ENCODE measurements around the gene MRTFA. TPM values are rescaled to one million over a fixed set of nuclear protein-coding genes. Genes with fewer than 3 reads are reported as not detected.

Gene MRTFA
- total and polyA plus RNA-seq, 9 of the 15 experiments (the other 6 are each of a cell fraction or from before 2014, with no cell fraction given), result 0.84 to 21.1 (median 3.7) TPM

DNA sequence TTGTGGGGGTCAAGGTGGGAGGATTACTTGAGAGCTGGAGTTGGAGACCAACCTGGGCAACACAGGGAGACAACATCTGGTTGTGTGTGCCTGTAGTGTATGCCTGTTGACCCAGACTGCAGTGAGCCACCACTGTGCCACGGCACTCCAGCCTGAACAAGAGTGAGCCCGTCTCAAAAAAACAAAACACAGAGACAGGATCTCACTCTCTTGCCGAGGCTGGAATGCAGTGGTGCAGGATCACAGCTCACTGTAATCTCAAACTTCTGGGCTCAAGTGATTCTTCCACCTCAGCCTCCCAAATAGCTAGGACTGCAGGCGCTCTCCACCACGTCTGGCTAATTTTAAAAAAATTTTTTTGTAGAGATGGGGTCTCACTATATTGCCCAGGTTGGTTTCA, 153.6 kb downstream of the MRTFA start (continued):
- TF ChIP-seq, protein P1, sequence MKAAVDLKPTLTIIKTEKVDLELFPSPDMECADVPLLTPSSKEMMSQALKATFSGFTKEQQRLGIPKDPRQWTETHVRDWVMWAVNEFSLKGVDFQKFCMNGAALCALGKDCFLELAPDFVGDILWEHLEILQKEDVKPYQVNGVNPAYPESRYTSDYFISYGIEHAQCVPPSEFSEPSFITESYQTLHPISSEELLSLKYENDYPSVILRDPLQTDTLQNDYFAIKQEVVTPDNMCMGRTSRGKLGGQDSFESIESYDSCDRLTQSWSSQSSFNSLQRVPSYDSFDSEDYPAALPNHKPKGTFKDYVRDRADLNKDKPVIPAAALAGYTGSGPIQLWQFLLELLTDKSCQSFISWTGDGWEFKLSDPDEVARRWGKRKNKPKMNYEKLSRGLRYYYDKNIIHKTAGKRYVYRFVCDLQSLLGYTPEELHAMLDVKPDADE (conservative IDR thresholded peaks at IDR 0.05; ENCODE audit: control insufficient read depth, low read depth, low read length), result no peak
- TF ChIP-seq SRF (CRISPR knock-in tag; IDR thresholded peaks at IDR 0.05), result no peak

DNA sequence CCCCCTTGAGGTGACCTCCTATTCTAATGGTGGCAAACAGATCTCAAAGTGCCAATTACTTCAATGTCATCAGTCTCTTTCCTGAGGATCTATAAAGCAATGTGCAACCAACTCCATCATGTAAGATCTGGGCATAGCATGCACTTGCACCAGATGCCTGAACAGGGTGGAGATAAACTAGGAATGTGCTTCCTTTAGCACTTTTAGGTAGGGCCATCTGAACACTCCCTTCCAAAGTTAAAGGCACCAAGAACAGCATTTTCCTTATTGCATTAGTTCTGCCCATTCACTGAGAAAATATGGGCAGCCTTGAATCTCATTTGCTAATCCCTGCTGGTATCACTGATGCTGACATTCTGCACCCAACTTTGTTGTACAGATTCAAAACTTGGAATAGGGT, 154.1 kb downstream of the MRTFA start:
- Histone ChIP-seq H3K9ac (ENCODE audit: insufficient read depth in 1 of 2, low read depth in 2 of 2, low read length in 2 of 2) (no peak overlapping the region), H3K27ac (ENCODE audit: extremely low read depth, low read depth, low read length) (no peak overlapping the region), H3K79me2 (ENCODE audit: control insufficient read depth, insufficient read depth, low read length) (no peaks in the 10 kb centered on the region), H3K36me3 (ENCODE audit: control insufficient read depth, insufficient read depth, low read length) (no peaks in the 10 kb centered on the region), H3K9me1 (ENCODE audit: control insufficient read depth, insufficient read depth, low read length) (no peaks in the 10 kb centered on the region), H4K20me1 (replicated peaks; ENCODE audit: control insufficient read depth, insufficient read depth, low read length) (no peaks in the 10 kb centered on the region), H2AFZ (ENCODE audit: low read depth, low read length) (no peak overlapping the region), H3K4me1 (replicated peaks in 1 of 2; ENCODE audit: control insufficient read depth in 2 of 2, insufficient read depth in 2 of 2, low read length in 2 of 2) (peaks cover 0 to 15% of the 10 kb centered on the region in 2 experiments; a peak in 3 of 5 replicates), H3K27me3 (ENCODE audit: control insufficient read depth in 2 of 2, insufficient read depth in 2 of 2, low read length in 2 of 2) (no peaks in the 10 kb centered on the region), H3K4me2 (ENCODE audit: insufficient read depth, low read length) (no peak overlapping the region), H3K4me3 (no peak overlapping the region), H3K9me3 (replicated peaks; ENCODE audit: control insufficient read depth, insufficient read depth, low read depth, low read length) (no peaks in the 10 kb centered on the region)
- BruUV-seq (replicated peaks), result no TSS peak
- CTCF ChIA-PET (ENCODE audit: low intra/inter-chr PET ratio), result no interaction called here
- no peak for ATAC-seq
- POLR2A ChIA-PET, result interaction anchor here (0.9 kb wide), 1 partner anchor 28 kb away, joined by 3 read pairs; no protein-coding TSS in a partner anchor
- no peak for FAIRE-seq
- intact Hi-C loops (cut with micrococcal nuclease), result no loop called here
- in situ Hi-C loops (cut with MboI), result no loop called here
- DNase-seq (ENCODE audit: extremely low read depth in 1 of 4, low spot score in 3 of 4), result no peak
- TF ChIP-seq, protein P2, sequence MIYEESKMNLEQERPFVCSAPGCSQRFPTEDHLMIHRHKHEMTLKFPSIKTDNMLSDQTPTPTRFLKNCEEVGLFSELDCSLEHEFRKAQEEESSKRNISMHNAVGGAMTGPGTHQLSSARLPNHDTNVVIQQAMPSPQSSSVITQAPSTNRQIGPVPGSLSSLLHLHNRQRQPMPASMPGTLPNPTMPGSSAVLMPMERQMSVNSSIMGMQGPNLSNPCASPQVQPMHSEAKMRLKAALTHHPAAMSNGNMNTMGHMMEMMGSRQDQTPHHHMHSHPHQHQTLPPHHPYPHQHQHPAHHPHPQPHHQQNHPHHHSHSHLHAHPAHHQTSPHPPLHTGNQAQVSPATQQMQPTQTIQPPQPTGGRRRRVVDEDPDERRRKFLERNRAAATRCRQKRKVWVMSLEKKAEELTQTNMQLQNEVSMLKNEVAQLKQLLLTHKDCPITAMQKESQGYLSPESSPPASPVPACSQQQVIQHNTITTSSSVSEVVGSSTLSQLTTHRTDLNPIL (CRISPR knock-in tag; IDR thresholded peaks at IDR 0.05), result no peak
- no peak for TF ChIP-seq RBFOX2 (IDR thresholded peaks at IDR 0.05; ENCODE audit: low read depth, low read length)
- no peak for TF ChIP-seq ZNF778 (CRISPR knock-in tag; IDR thresholded peaks at IDR 0.05)
- TF ChIP-seq, protein P3, sequence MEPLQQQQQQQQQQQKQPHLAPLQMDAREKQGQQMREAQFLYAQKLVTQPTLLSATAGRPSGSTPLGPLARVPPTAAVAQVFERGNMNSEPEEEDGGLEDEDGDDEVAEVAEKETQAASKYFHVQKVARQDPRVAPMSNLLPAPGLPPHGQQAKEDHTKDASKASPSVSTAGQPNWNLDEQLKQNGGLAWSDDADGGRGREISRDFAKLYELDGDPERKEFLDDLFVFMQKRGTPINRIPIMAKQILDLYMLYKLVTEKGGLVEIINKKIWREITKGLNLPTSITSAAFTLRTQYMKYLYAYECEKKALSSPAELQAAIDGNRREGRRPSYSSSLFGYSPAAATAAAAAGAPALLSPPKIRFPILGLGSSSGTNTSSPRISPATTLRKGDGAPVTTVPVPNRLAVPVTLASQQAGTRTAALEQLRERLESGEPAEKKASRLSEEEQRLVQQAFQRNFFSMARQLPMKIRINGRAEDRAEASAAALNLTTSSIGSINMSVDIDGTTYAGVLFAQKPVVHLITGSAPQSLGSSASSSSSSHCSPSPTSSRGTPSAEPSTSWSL (CRISPR knock-in tag; IDR thresholded peaks at IDR 0.05; ENCODE audit: borderline replicate concordance), result no peak
- no peak for TF ChIP-seq HNRNPUL1 (IDR thresholded peaks at IDR 0.05; ENCODE audit: low read length)
